NCI-H526 (cell line): ENCODE data around the gene GRM1.

ENCODE experiments used
- DNase-seq, 2 experiments: peaks; one replicate each; lab custom pipeline; 2025; lab: John Stamatoyannopoulos, UW

The GRM1 gene

GRCh38 chr6:146470091-146470770 lies 441.4 kb downstream of the GRM1 start:
- no peak for DNase-seq

DNA sequence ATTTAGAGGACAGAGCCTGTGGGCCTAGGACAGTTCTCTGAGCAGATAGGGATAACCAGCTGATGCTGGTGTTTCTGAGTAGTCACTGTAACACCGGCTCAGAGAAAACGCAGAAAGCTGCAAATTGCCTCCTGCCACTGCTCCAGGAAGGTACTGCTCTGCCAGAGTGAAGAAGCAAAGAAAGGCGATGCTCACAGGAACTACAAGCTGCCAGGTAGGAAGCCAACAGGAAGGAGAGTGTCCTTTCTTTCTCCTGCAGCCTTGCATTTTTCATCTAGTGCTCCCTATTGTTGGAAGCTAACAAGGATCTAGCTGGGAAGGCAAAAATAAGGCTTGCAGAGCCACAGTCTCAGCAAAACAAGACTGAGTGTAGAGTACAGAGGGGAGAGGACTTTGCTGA lies 444.1 kb downstream of the GRM1 start:
- DNase-seq: no peak

DNA sequence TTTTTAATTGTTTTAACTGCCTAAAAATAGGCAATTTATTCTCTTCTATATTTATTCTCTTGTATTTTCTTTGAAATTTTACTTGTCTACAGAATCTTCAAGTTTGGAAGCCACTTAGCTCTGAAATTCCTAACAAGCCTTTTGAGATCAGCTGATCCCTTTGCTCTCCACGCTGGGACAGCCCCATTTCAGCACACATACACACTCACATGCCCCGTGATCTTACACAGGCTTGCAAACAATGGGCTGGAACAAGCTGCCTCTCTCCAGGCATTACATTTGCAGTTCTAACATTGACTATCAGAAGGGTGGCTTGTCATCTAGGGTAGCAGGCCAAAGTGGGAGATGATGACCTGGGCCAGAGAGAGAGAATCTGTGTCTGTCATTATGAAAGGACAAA lies 452.7 kb downstream of the GRM1 start:
- no peak for DNase-seq

DNA sequence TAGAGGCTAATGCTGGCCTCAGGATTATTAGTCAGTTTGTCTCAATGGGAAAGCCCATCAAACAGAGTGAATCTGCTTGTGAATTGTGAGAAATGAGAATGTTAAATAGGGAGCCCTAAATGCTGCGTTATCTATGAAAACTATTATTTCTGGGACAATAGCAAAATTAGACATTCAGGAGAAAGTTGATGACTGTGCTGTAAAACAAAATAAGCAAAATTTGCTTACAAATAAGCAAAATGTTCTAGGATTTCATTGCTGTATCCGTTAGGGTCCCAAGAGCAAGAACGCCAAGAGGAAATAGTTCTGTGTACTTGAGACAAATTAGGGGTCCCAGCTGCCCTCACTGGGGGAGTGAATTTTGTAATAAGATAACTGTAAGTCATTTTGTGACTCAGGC lies 455.5 kb downstream of the GRM1 start:
- no peak for DNase-seq
